Large intestine (tissue), 3 donors: Measurements from ENCODE around the gene PRSS1. TPM values are rescaled to one million over a fixed set of nuclear protein-coding genes. Genes with fewer than 3 reads are reported as not detected.
"Not testable (repeated sequence)": the region's sequence is repeated elsewhere in the genome, so short reads cannot be mapped to it uniquely, and the experiment has no call there.

ENCODE experiments used
- DNase-seq, 2 donors: peaks; one replicate each; pipeline versions ENCODE4 v3.0.0 to v3.0.0-alpha.2; 2013
- H3K27ac ChIP-seq: one replicate; pipeline ENCODE4 v1.5.1; 2013; ENCODE audit warnings: low read length
- H3K27me3 ChIP-seq: 2 replicates; pipeline ENCODE4 v1.6.1; 2013; ENCODE audit warnings: low read length; ENCODE audit not compliant: control insufficient read depth, insufficient read depth
- H3K36me3 ChIP-seq: 2 replicates; pipeline ENCODE4 v1.6.1; 2013; ENCODE audit warnings: low read length; ENCODE audit not compliant: control insufficient read depth, insufficient read depth
- H3K4me1 ChIP-seq: one replicate; pipeline ENCODE4 v1.6.1; 2013; ENCODE audit warnings: low read length; ENCODE audit not compliant: control insufficient read depth, insufficient read depth
- H3K4me3 ChIP-seq: one replicate; pipeline ENCODE4 v1.5.1; 2013; ENCODE audit warnings: low read length
- H3K9me3 ChIP-seq: one replicate; pipeline ENCODE4 v1.6.1; 2013; ENCODE audit warnings: mild to moderate bottlenecking, low read depth, low read length, moderate library complexity; ENCODE audit not compliant: control insufficient read depth
- WGBS: methylation state at CpG from one replicate; pipeline ENCODE4 v1.1.5; 2013; ENCODE audit warnings: low lambda C conversion rate; ENCODE audit not compliant: insufficient coverage; 5-methylcytosine and 5-hydroxymethylcytosine counted together
- polyA plus RNA-seq: library from polyadenylated mRNA; unstranded; fragments of 120-200 nt; gene quantifications from one replicate; pipeline ENCODE4 v1.2.1, GENCODE V29; 2013

PRSS1 gene
- polyA plus RNA-seq, 1 donor, result 0.15 TPM

DNA sequence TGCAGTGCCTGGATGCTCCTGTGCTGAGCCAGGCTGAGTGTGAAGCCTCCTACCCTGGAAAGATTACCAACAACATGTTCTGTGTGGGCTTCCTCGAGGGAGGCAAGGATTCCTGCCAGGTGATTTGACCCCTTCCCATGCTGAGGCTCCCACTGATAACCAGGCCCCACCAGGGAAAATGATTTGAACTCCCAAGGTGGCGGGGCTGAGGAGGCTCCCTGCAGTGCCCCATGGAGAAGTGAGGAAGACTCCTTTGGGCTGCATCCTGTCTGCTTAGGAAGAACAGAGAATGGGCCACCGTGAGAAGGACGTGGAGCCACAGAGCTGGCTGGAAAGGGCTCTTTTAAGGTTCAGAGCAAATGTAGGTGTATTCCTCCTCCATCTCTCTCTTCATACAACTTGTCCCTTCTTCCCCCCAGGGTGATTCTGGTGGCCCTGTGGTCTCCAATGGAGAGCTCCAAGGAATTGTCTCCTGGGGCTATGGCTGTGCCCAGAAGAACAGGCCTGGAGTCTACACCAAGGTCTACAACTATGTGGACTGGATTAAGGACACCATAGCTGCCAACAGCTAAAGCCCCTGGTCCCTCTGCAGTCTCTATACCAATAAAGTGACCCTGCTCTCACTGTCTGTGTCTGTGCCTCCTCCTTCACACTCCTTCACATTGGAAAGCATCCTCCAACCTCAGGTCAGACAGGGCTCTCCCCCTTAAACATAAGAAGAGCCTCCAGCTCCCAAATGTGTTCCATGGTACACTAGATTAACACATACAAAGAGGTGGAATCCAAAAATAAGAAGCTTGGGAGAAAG lies 24.9 kb downstream of the PRSS1 start:
- WGBS, result no CpG with 5 or more reads among the region's 4 CpGs
- no peaks in the 10 kb centered on the region for H3K9me3 ChIP-seq
- H3K4me1 ChIP-seq, result no peaks in the 10 kb centered on the region
- H3K27ac ChIP-seq, result no peak overlapping the region
- DNase-seq, result no peak
- H3K36me3 ChIP-seq, result no peaks in the 10 kb centered on the region
- no peak overlapping the region for H3K4me3 ChIP-seq
- peaks cover 20% of the 10 kb centered on the region for H3K27me3 ChIP-seq

DNA sequence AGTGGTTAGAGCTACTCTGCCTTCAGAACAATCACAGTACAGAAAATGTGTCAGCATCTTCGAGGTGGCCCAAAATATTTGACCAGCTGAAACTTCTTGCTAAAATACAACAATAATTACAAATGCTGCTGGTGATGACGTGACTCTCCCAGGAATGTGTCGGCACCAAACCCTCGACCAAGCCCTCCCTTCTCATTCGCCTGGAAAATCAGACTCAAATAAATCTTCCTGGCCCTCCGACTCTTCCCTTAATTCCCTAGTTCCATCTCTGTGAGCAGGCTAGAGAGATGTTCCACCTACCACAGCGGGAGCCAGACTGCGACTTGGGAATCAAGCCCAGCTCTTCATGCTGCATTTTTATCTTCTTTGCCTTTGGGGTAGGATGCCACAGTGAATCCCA lies 25.6 kb downstream of the PRSS1 start:
- WGBS, result 80% methylated on average over 1 of the region's 8 CpGs

DNA sequence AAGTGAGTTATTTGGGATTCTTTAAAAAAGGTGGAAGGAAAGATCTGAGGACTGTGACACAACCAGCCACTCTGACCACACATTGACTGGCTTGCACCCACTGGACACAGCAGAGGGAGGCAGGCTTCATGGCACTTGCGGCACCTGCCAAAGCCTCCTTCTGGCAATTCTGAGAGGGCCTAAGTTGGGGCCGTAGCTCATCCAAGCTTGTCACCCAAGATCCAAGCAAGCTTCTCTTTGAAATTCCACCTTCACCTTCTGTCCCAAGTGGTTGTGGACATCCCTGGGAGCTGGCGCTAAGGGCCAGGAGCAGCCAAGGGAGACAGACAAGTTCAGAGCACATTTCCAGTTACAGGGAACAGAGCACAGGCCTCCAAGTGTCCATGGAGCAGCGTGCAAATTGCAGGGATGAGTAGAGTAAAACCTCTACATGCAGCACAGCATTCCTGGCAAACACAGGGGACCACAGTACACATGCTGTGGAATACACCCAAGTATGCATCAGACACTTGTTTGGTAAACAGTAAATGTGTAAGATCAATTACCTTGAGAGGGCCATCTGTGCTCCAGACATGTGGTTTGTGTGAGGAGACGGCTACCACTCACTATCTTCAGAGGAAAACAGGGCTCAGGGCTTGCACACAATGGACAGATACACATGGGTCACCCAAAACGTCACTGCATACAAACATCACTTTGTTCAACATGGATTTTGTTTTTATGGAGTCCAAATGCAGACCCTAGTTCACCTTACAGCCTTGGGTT lies 26.3 kb downstream of the PRSS1 start:
- WGBS, result no CpG with 5 or more reads among the region's 6 CpGs
- H3K36me3 ChIP-seq, H3K27ac ChIP-seq, H3K4me3 ChIP-seq, H3K9me3 ChIP-seq, DNase-seq, H3K4me1 ChIP-seq: not testable (repeated sequence)
- H3K27me3 ChIP-seq, result peaks cover 19% of the 10 kb centered on the region

More for the DNA sequence above, 25.6 kb downstream of the PRSS1 start:
- Histone ChIP-seq H3K27ac (no peak overlapping the region), H3K36me3 (no peaks in the 10 kb centered on the region), H3K27me3 (peaks cover 20% of the 10 kb centered on the region), H3K4me1 (no peaks in the 10 kb centered on the region), H3K4me3 (no peak overlapping the region), H3K9me3 (no peaks in the 10 kb centered on the region)
- no peak for DNase-seq

DNA sequence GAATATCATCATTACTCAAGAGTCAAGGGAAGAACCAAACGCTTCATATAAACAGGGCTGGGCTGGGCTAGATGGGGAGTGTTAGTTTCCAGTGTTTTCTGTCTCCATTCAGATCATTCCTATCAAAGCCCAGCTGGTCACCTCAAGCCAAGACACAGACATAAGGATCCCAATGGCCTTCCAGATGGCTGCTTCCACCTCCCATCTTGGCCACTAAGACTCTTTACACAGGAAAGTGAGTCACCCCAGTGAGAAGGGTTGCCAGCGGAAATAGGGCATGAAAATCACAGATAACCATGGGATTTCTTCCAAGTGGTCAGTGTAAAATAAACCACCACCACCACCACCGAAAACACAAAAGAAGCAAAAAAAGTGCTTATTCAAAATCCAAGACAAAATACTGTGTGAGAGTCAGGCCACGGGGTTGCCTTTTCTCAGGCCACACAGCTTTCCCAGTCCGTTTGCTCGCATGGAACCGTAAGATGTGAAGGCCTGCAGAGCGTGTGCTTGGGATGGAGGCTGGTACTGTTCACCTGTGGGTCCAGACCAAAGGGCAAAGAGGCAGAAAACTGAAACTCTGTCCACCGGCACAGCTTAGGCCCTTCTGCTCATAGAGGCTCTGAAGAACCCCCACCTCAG lies 27.1 kb downstream of the PRSS1 start:
- H3K4me3 ChIP-seq, result no peak overlapping the region
- H3K27ac ChIP-seq, result no peak overlapping the region
- no peaks in the 10 kb centered on the region for H3K4me1 ChIP-seq
- H3K36me3 ChIP-seq, result no peaks in the 10 kb centered on the region
- DNase-seq, result no peak
- H3K9me3 ChIP-seq, result no peaks in the 10 kb centered on the region
- WGBS, result 33% methylated on average over 1 of the region's 9 CpGs
- H3K27me3 ChIP-seq, result peaks cover 15% of the 10 kb centered on the region

DNA sequence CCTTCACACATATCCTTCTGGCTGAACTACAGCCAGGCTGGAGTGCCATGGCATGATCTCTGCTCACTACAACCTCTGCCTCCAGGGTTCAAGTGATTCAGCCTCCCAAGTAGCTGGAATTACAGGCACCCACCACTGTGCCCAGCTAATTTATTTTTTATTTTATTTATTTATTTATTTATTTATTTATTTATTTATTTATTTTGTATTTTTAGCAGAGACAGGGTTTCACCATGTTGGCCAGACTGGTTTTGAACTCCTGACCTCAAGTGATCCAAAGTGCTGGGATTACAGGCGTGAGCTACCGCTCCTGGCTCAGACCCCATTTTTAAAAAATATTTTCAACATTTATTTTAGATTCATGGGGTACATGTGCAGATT lies 27.6 kb downstream of the PRSS1 start:
- not testable (repeated sequence) for H3K4me1 ChIP-seq, H3K36me3 ChIP-seq, H3K27ac ChIP-seq, DNase-seq, H3K9me3 ChIP-seq, H3K4me3 ChIP-seq
- H3K27me3 ChIP-seq, result peaks cover 11% of the 10 kb centered on the region
- WGBS, result no CpG with 5 or more reads among the region's 2 CpGs

DNA sequence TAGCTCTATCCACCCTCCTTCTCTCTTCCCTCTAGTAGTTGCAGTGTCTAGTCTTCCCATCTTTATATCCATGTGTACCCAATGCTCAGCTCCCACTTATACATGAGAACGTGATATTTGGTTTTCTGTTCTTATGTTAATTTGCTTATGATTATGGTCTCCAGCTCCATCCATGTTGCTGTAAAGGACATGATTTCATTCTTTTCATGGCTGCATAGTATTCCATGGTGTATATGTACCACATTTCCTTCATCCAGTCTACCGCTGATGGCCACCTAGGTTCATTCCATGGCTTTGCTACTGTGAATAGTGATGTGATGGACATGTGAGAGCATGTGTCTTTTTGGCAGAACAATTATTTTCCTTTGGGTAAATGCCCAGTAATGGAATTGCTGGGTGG lies 28.0 kb downstream of the PRSS1 start:
- peaks cover 9% of the 10 kb centered on the region for H3K27me3 ChIP-seq
- 100% methylated on average over 1 of the region's 2 CpGs for WGBS
- H3K27ac ChIP-seq, result no peak overlapping the region
- H3K36me3 ChIP-seq, result no peaks in the 10 kb centered on the region
- no peaks in the 10 kb centered on the region for H3K4me1 ChIP-seq
- H3K9me3 ChIP-seq, result no peaks in the 10 kb centered on the region
- no peak overlapping the region for H3K4me3 ChIP-seq
- no peak for DNase-seq

DNA sequence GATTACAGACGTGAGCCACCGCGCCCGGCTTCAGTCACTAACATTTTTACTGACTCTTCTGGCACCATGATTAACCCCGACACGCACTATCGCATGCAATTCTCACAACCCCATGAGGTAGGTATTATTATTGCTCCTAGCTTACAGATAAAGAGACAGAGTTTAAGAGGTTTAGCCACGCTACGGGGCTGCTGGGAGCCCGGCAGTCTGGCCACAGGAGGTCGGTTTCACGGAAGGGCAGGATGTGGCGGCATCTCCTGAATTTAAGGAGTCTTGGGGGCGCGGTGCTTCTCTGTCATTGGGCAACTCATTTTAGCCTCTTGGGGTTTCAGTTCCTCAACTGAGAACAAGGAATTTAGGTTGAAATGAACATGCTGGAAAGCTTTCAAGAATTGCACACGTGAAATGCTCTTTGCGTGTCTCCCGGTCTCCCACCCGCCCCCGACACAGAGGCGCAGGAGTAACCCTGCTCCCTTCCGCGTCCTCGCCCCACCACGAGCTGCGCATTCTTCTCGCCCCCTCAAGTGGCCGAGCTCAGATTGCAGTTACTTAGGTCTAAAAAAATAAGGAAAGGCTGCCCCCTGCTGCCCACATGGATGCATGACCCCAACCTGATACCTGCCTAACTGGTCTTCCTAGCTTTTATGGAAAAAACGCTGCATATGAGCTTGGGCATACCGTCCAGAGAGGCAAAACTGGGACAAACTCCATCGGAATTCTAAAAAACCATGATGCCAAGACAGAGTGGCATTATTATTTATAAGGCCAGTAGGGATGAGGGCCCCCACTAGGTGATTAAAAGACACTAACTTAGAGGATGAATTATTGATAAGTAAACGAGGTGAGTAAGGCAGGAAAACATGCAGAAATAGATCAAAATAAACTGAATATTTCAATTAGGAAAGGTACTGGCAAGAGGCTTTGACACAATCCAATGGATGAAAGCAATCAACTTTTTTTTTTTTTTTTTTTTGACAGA lies 33.9 kb downstream of the PRSS1 start:
- WGBS, result 30% methylated on average over 3 of the region's 32 CpGs
- H3K4me3 ChIP-seq, result no peak overlapping the region
- H3K36me3 ChIP-seq, result no peaks in the 10 kb centered on the region
- H3K4me1 ChIP-seq, result peaks cover 2% of the 10 kb centered on the region
- no peak overlapping the region for H3K27ac ChIP-seq
- peaks cover 7% of the 10 kb centered on the region for H3K27me3 ChIP-seq
- DNase-seq, result peak; percentile 82 to 83
- no peaks in the 10 kb centered on the region for H3K9me3 ChIP-seq

DNA sequence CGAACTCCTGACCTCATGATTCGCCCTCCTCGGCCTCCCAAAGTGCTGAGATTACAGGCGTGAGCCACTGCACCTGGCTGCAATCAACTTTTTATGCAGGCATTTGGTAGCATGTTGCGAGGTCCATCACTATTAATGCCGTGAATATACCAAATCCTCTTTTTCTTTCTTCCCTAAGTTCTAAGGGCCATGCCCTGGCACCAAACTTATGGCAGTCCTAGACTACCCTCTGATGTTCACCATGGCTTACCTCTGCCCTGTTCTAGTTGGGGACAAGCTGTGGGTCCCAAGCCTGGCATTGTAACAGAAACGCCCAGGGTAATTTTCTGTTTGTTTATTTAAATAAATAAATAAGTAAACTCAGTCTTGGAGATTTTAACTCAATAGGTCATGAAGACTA lies 34.8 kb downstream of the PRSS1 start:
- no peak overlapping the region for H3K4me3 ChIP-seq
- H3K27me3 ChIP-seq, result peaks cover 9% of the 10 kb centered on the region
- H3K4me1 ChIP-seq, result peaks cover 2% of the 10 kb centered on the region
- H3K9me3 ChIP-seq, result no peaks in the 10 kb centered on the region
- 100% methylated on average over 2 of the region's 7 CpGs for WGBS
- DNase-seq, result no peak
- H3K36me3 ChIP-seq, result no peaks in the 10 kb centered on the region
- no peak overlapping the region for H3K27ac ChIP-seq

DNA sequence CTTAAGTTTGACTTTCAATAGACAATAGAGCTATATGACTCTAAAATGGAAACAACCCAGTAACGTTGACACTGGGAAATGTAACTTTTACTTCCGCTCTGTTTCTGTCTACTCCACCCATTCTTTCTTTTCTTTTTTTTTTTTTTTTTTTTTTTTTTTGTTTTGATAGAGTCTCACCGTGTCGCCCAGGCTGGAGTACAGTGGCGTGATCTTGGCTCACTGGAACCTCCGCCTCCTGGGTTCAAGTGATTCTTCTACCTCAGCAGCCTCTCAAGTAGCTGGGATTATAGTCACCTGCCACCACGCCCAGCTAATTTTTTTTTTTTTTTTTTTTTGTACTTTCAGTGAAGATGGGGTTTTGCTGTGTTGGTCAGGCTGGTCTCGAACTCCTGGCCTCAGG lies 35.4 kb downstream of the PRSS1 start:
- Histone ChIP-seq H3K4me3 (no peak overlapping the region), H3K4me1 (peaks cover 2% of the 10 kb centered on the region), H3K36me3 (no peaks in the 10 kb centered on the region), H3K27ac (no peak overlapping the region), H3K9me3 (no peaks in the 10 kb centered on the region), H3K27me3 (peaks cover 9% of the 10 kb centered on the region)
- DNase-seq, result no peak
- WGBS, result no CpG with 5 or more reads among the region's 8 CpGs
